ENCODE results near the gene RTL10.

DNA sequence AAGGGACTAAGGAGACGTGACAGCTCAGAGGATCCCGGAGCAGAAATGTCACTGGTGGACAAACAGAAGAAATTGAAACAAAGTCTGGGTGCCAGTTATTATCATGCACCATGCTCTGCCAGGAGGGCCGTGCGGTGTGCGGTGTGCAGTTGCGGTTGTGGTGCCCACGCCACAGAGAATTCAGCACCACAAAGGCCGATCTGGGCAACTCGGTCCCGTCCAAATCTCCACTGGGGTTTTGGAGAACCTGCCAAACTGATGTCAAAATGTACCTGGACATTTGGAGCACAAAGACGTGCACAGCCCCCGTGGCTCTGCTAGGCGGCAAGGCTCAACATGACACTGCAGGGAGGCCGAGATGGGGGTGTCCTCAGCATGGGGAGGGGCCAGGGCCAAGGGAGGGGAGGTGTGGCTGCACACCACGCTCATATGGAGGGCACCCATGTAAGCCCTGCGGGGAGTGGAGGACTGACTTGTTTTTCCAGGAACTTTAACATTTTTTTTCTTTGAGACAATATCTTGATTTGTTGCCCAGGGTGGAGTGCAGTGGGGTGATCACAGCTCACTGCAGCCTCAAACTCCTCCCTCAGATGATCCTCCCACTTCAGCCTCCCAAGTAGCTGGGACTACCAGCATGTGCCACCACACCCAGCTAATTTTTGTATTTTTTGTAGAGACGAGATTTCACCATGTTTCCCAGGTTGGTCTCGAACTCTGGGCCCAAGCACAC lies 39.4 kb downstream of the RTL10 start:
- TF ChIP-seq, protein P1, sequence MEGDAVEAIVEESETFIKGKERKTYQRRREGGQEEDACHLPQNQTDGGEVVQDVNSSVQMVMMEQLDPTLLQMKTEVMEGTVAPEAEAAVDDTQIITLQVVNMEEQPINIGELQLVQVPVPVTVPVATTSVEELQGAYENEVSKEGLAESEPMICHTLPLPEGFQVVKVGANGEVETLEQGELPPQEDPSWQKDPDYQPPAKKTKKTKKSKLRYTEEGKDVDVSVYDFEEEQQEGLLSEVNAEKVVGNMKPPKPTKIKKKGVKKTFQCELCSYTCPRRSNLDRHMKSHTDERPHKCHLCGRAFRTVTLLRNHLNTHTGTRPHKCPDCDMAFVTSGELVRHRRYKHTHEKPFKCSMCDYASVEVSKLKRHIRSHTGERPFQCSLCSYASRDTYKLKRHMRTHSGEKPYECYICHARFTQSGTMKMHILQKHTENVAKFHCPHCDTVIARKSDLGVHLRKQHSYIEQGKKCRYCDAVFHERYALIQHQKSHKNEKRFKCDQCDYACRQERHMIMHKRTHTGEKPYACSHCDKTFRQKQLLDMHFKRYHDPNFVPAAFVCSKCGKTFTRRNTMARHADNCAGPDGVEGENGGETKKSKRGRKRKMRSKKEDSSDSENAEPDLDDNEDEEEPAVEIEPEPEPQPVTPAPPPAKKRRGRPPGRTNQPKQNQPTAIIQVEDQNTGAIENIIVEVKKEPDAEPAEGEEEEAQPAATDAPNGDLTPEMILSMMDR (IDR thresholded peaks at IDR 0.05 in 4 of 5, conservative IDR thresholded peaks at IDR 0.05 in 1 of 5): no peak
- no peak for TF ChIP-seq POLR2A (IDR thresholded peaks at IDR 0.05)

All from gastrocnemius medialis (tissue), 4 donors.